Lung microvascular endothelial cell (primary cell): ENCODE measurements around the gene NKD2. TPM values are rescaled to one million over a fixed set of nuclear protein-coding genes. Genes with fewer than 3 reads are reported as not detected.
"Not testable (repeated sequence)": the region's sequence is repeated elsewhere in the genome, so short reads cannot be mapped to it uniquely, and the experiment has no call there.

ENCODE experiments used
- DNase-seq, 2 donors: peaks; one replicate each; pipeline versions ENCODE4 v3.0.0 to v3.0.0-alpha.2; 2010; ENCODE audit warnings: low read depth in 2 of 2
- total RNA-seq: library from RNA; depleted of rRNA; stranded (reverse); fragments of >200 nt; gene quantifications from 2 replicates; pipeline ENCODE4 v1.2.1, GENCODE V29; 2014

Gene NKD2
- total RNA-seq, 1 donor from 2014 or later = 0.79 TPM

GRCh38 chr5:1000831-1001230, 7.8 kb upstream of the NKD2 start:
- DNase-seq = not testable (repeated sequence)

GRCh38 chr5:1001406-1002270, 7.0 kb upstream of the NKD2 start:
- DNase-seq = no peak

- no peak for DNase-seq
Measured at GRCh38 chr5:1002271-1002546, 6.4 kb upstream of the NKD2 start.

- DNase-seq = no peak
Measured at GRCh38 chr5:1002836-1003235, 5.8 kb upstream of the NKD2 start.

- DNase-seq = peak in 1 of 2 donors; percentile 27
Measured at GRCh38 chr5:1003296-1003937, 5.2 kb upstream of the NKD2 start.

GRCh38 chr5:1004461-1005248, 3.9 kb upstream of the NKD2 start:
- peak; percentile 41 to 75 for DNase-seq

- no peak for DNase-seq
Measured at GRCh38 chr5:1005249-1005851, 3.3 kb upstream of the NKD2 start.

- DNase-seq = no peak
Measured at GRCh38 chr5:1005904-1006655, 2.5 kb upstream of the NKD2 start.

- no peak for DNase-seq
Measured at GRCh38 chr5:1006656-1007071, 1.9 kb upstream of the NKD2 start.

GRCh38 chr5:1007221-1007680, 1.4 kb upstream of the NKD2 start:
- DNase-seq = no peak

- no peak for DNase-seq
Measured at GRCh38 chr5:1007681-1008450, 736 bp upstream of the NKD2 start.

- DNase-seq = no peak
Measured at GRCh38 chr5:1009359-1010180, 968 bp downstream of the NKD2 start.

GRCh38 chr5:1010181-1010510, 1.5 kb downstream of the NKD2 start:
- peak in 1 of 2 donors; percentile 19 for DNase-seq

GRCh38 chr5:1010641-1011046, 2.0 kb downstream of the NKD2 start:
- DNase-seq = no peak

GRCh38 chr5:1011226-1011631, 2.6 kb downstream of the NKD2 start:
- DNase-seq = peak in 1 of 2 donors; percentile 60

GRCh38 chr5:1011741-1012312, 3.2 kb downstream of the NKD2 start:
- no peak for DNase-seq

- DNase-seq = no peak
Measured at GRCh38 chr5:1012313-1012841, 3.8 kb downstream of the NKD2 start.

GRCh38 chr5:1012900-1013237, 4.3 kb downstream of the NKD2 start:
- no peak for DNase-seq
